Activated B cell treated with CpG ODN at 0.5 μM for 24 hours (primary cell): ENCODE measurements around the gene SUOX. TPM values are rescaled to one million over a fixed set of nuclear protein-coding genes. Genes with fewer than 3 reads are reported as not detected.
A peak's percentile ranks its signal among the peaks of the same experiment; 100 is the strongest.
"Not testable (repeated sequence)": the region's sequence is repeated elsewhere in the genome, so short reads cannot be mapped to it uniquely, and the experiment has no call there.

Experiments used
- ATAC-seq: fragments of 200-7000 bp; cut with Tn5 transposase; one replicate; pipeline ENCODE4 v1.10.0; 2021; ENCODE audit warnings: low read depth, mild to moderate bottlenecking, moderate library complexity
- CTCF ChIA-PET: fragments of 350-600 bp; sonication (Branson Sonifier 250); formaldehyde crosslinking; loops from one replicate; lab custom pipeline; 2021; ENCODE audit warnings: antibody characterized with exemption; lab: Charles Lee
- POLR2A ChIA-PET: fragments of 350-600 bp; sonication (Branson Sonifier 250); formaldehyde crosslinking; loops from one replicate; lab custom pipeline; 2021; ENCODE audit warnings: antibody characterized with exemption; lab: Charles Lee
- DNase-seq: peaks from one replicate; pipeline ENCODE4 v3.0.0; 2022
- H3K27ac Mint-ChIP-seq: one replicate; pipeline ENCODE4 v1.8.0; 2020; ENCODE audit warnings: mixed read lengths
- H3K27me3 Mint-ChIP-seq: one replicate; pipeline ENCODE4 v1.8.0; 2021; ENCODE audit warnings: mixed read lengths
- H3K36me3 Mint-ChIP-seq: one replicate; pipeline ENCODE4 v1.8.0; 2021; ENCODE audit warnings: low read depth, mixed read lengths
- H3K4me1 Mint-ChIP-seq: one replicate; pipeline ENCODE4 v1.8.0; 2021; ENCODE audit warnings: mixed read lengths
- H3K4me3 Mint-ChIP-seq: one replicate; pipeline ENCODE4 v1.8.0; 2020; ENCODE audit warnings: mild to moderate bottlenecking, mixed read lengths
- H3K9me3 Mint-ChIP-seq: one replicate; pipeline ENCODE4 v1.8.0; 2020; ENCODE audit warnings: mixed read lengths
- intact Hi-C: fragments of 100-400 bp; cut with micrococcal nuclease; formaldehyde crosslinking; loops from one replicate; pipeline ENCODE4 v1.15.1; 2024
- total RNA-seq: library from RNA; stranded (reverse); gene quantifications from 2 replicates; pipeline ENCODE4 v1.2.3, GENCODE V29; 2022
- TF ChIP-seq, protein P1 (sequence below): fragments of 200-600 bp; IDR thresholded peaks from one replicate; pipeline ENCODE4 v1.8.0; 2022; ENCODE audit warnings: antibody characterized with exemption, mild to moderate bottlenecking

SUOX gene
- total RNA-seq, 1 donor from 2014 or later, result 5.6 TPM

- Mint-ChIP-seq H3K4me3 (no peak overlapping the region), H3K4me1 (peaks cover 32% of the 10 kb centered on the region), H3K36me3 (peaks cover 61% of the 10 kb centered on the region), H3K9me3 (no peaks in the 10 kb centered on the region), H3K27me3 (no peaks in the 10 kb centered on the region), H3K27ac (no peak overlapping the region)
- CTCF ChIA-PET, result interaction anchor here (0.6 to 2.3 kb wide), 4 partner anchors 13 to 244 kb away, joined by 3 to 13 read pairs (median 4); partner anchors contain the start of gene SUOX
- TF ChIP-seq, protein P1, sequence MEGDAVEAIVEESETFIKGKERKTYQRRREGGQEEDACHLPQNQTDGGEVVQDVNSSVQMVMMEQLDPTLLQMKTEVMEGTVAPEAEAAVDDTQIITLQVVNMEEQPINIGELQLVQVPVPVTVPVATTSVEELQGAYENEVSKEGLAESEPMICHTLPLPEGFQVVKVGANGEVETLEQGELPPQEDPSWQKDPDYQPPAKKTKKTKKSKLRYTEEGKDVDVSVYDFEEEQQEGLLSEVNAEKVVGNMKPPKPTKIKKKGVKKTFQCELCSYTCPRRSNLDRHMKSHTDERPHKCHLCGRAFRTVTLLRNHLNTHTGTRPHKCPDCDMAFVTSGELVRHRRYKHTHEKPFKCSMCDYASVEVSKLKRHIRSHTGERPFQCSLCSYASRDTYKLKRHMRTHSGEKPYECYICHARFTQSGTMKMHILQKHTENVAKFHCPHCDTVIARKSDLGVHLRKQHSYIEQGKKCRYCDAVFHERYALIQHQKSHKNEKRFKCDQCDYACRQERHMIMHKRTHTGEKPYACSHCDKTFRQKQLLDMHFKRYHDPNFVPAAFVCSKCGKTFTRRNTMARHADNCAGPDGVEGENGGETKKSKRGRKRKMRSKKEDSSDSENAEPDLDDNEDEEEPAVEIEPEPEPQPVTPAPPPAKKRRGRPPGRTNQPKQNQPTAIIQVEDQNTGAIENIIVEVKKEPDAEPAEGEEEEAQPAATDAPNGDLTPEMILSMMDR, result no peak
- ATAC-seq, result peak; percentile 78
- intact Hi-C loops, result loop anchor here (1.0 kb wide), 1 partner anchor 8 kb away; the partner anchor contains the start of gene RAB5B
- no peak for DNase-seq
- POLR2A ChIA-PET, result interaction anchor here (0.6 to 3.2 kb wide), 9 partner anchors 8 to 1657 kb away, joined by 3 to 33 read pairs (median 5); partner anchors contain the start of gene RAB5B
Measured at GRCh38 chr12:55982319-55982936, 14.6 kb upstream of the SUOX start.

DNA sequence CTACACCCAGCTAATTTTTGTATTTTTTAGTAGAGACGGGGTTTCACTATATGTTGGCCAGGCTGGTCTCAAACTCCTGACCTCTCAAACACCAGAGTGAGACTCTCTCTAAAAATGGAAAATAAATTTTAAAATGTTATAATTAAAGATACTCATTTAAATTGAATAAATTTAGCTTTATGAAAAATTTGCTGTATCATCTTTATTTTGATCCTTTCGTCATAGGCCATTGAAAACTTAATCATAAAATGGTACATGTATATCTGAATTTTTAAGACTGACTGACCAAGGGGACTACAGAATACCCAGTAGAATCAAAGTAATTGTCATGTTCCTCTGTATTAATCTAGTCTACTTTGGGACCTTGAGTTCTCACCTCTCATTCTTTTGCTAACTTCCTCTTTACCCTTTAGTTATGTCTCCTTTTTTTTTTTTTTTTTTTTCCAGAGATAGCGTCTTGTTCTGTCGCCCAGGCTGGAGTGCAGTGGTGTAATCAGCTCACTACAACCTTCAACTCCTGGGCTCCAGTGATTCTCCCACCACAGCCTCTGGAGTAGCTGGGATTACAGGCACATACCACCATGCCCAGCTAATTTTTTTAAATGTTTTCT, 13.7 kb upstream of the SUOX start:
- intact Hi-C loops, result no loop called here
- ATAC-seq, result peak; percentile 60
- DNase-seq, result no peak
- POLR2A ChIA-PET, result interaction anchor here (0.6 to 3.2 kb wide), 6 partner anchors 9 to 52 kb away, joined by 4 to 33 read pairs (median 4); partner anchors contain the start of gene RAB5B
- Mint-ChIP-seq H3K4me1 (peaks cover 29% of the 10 kb centered on the region), H3K27me3 (no peaks in the 10 kb centered on the region), H3K27ac (peak overlapping the region; percentile 77), H3K9me3 (no peaks in the 10 kb centered on the region), H3K36me3 (peaks cover 62% of the 10 kb centered on the region), H3K4me3 (no peak overlapping the region)
- TF ChIP-seq, protein P1, result no peak
- CTCF ChIA-PET, result interaction anchor here (0.6 to 2.3 kb wide), 5 partner anchors 12 to 1174 kb away, joined by 3 to 13 read pairs (median 3); partner anchors contain the start of gene SUOX

- CTCF ChIA-PET, result interaction anchor here (0.9 to 3.5 kb wide), 2 partner anchors 11 kb away, joined by 3 to 18 read pairs; partner anchors contain the start of gene RAB5B
Measured at GRCh38 chr12:55984861-55985260, 12.2 kb upstream of the SUOX start.

DNA sequence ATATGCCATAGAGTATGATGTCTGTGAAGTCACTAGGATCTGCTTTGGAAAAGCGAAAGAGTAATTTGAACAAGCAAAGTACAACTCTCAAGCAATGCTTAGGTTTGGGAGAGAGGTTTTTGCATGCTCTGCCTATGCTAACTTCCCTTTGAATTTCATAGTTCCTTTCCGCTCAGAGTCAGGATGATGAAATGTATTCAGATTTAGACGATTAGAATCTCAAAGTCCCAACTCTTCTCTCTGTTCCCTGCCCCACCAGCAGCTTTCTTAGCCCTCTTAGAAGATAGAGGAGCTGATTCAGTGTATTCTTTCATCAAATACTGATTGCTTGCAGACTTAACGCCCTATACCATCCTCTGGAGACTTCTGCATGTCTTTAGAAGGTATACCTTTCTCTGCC, 11.7 kb upstream of the SUOX start:
- ATAC-seq, result no peak
- DNase-seq, result no peak
- Mint-ChIP-seq H3K27ac (no peak overlapping the region), H3K4me3 (no peak overlapping the region), H3K27me3 (no peaks in the 10 kb centered on the region), H3K4me1 (peaks cover 25% of the 10 kb centered on the region), H3K36me3 (peaks cover 63% of the 10 kb centered on the region), H3K9me3 (no peaks in the 10 kb centered on the region)
- TF ChIP-seq, protein P1, result no peak
- intact Hi-C loops, result no loop called here
- ChIA-PET CTCF (interaction anchor here (0.9 to 3.5 kb wide), 2 partner anchors 11 kb away, joined by 3 to 18 read pairs; partner anchors contain the start of gene RAB5B), POLR2A (interaction anchor here (2.0 to 3.2 kb wide), 2 partner anchors 10 to 11 kb away, joined by 11 to 18 read pairs; partner anchors contain the start of gene RAB5B)

More at GRCh38 chr12:55984861-55985260, 12.2 kb upstream of the SUOX start:
- H3K36me3 Mint-ChIP-seq, result peaks cover 62% of the 10 kb centered on the region
- no peaks in the 10 kb centered on the region for H3K27me3 Mint-ChIP-seq
- POLR2A ChIA-PET, result interaction anchor here (2.0 to 3.2 kb wide), 2 partner anchors 10 kb away, joined by 11 to 18 read pairs; partner anchors contain the start of gene RAB5B
- peaks cover 25% of the 10 kb centered on the region for H3K4me1 Mint-ChIP-seq
- H3K9me3 Mint-ChIP-seq, result no peaks in the 10 kb centered on the region
- no peak for ATAC-seq
- intact Hi-C loops, result no loop called here
- H3K27ac Mint-ChIP-seq, result no peak overlapping the region
- TF ChIP-seq, protein P1, result no peak
- H3K4me3 Mint-ChIP-seq, result no peak overlapping the region
- no peak for DNase-seq

GRCh38 chr12:55985976-55986375, 11.1 kb upstream of the SUOX start:
- peaks cover 64% of the 10 kb centered on the region for H3K36me3 Mint-ChIP-seq
- DNase-seq, H3K27me3 Mint-ChIP-seq, H3K9me3 Mint-ChIP-seq, H3K4me3 Mint-ChIP-seq, intact Hi-C loops, H3K27ac Mint-ChIP-seq, ATAC-seq: not testable (repeated sequence)
- ChIA-PET POLR2A (interaction anchor here (2.0 kb wide), 1 partner anchor 11 kb away, joined by 11 read pairs; the partner anchor contains the start of gene RAB5B), CTCF (interaction anchor here (0.9 to 3.5 kb wide), 2 partner anchors 10 to 60 kb away, joined by 4 to 18 read pairs; no protein-coding TSS in a partner anchor)
- peaks cover 25% of the 10 kb centered on the region for H3K4me1 Mint-ChIP-seq
